ENCODE results near the gene CCDC142. TPM values are rescaled to one million over a fixed set of nuclear protein-coding genes. Genes with fewer than 3 reads are reported as not detected.
A peak's percentile ranks its signal among the peaks of the same experiment; 100 is the strongest.

The CCDC142 gene
- total RNA-seq, 3 donors from 2014 or later: 10.6 to 38.0 (median 27.1) TPM

DNA sequence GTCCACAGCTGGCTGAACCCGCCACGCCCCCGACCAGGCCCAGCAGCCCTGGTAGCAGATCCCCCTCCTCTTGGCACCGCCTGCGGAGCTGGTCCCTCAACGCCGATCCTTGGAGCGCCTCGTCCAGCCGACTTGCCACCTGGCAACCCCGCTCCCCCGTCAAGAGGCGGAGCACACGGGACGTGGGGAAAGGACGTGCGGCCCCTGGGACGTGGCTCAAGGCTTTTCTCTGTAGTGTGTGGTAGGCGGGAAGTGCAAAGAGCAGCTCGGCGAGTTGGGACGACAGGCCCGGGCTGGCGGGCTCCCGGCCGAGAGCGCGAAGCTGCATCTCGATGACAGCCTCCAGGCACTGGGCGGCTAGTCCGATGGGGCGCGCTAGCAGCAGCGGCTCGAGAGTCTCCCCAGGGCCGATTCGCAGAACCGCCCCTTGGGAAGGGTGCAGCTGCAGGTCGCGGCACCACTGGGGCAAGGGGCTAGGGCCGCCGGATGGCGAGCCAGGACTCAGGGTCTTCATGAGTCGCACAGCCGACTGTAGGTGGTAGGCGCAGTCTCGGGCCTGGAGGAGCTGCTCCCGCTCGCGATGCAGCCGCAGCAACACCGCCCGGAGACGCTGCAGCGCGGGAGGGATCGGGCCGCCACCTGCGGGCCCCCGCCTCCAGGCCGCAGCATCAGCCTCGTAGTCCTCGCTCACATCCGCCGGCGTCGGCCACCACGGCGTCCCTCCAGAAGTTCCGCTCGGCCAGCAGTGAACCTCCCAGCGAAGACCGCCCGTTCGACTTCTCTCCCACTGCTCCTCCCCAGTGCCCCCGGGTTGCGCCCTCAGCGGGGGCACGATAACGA is 617 bp downstream of the CCDC142 start:
- TF ChIP-seq POLR2A (IDR thresholded peaks at IDR 0.05) (no peak), POLR2AphosphoS5 (IDR thresholded peaks at IDR 0.05) (no peak)
- TF ChIP-seq, protein P1, sequence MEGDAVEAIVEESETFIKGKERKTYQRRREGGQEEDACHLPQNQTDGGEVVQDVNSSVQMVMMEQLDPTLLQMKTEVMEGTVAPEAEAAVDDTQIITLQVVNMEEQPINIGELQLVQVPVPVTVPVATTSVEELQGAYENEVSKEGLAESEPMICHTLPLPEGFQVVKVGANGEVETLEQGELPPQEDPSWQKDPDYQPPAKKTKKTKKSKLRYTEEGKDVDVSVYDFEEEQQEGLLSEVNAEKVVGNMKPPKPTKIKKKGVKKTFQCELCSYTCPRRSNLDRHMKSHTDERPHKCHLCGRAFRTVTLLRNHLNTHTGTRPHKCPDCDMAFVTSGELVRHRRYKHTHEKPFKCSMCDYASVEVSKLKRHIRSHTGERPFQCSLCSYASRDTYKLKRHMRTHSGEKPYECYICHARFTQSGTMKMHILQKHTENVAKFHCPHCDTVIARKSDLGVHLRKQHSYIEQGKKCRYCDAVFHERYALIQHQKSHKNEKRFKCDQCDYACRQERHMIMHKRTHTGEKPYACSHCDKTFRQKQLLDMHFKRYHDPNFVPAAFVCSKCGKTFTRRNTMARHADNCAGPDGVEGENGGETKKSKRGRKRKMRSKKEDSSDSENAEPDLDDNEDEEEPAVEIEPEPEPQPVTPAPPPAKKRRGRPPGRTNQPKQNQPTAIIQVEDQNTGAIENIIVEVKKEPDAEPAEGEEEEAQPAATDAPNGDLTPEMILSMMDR (IDR thresholded peaks at IDR 0.05): no peak
- Histone ChIP-seq H3K27me3 (no peaks in the 10 kb centered on the region), H3K4me1 (peaks cover 8 to 14% of the 10 kb centered on the region in 2 donors), H3K9me3 (no peaks in the 10 kb centered on the region), H3K27ac (peak overlapping the region; percentile 90 to 94), H3K36me3 (no peaks in the 10 kb centered on the region), H3K4me3 (peak overlapping the region; percentile 71 to 99 (median 89))
- DNase-seq (ENCODE audit: low spot score in 2 of 2): no peak
- intact Hi-C loops (cut with DNase I; ENCODE audit: low total_unique reads): loop anchor here (5.0 kb wide), 1 partner anchor 100 kb away; no protein-coding TSS in a partner anchor

DNA sequence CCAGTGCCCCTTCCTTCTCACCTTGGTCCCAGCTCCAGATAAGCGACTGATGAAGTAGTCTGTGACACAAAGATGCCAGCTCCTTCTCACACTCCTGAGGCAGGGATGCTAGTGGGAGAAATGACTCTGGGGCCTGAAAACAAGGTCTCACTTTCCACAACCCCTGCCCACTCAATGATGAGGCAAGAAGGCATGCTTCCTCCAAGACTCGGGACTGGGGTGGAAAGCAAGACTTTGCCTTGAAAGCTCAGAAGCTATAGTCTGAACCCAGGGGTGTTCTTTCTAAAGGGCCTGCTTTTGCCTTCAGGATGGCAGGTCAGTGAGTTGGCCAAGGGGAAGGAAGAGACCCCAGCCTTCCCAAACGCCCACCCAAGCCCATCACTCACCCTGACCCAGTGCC is 1.4 kb downstream of the CCDC142 start:
- Histone ChIP-seq H3K27me3 (no peaks in the 10 kb centered on the region), H3K4me1 (peaks cover 8 to 14% of the 10 kb centered on the region in 2 donors), H3K4me3 (peak overlapping the region; percentile 71 to 99 (median 89)), H3K36me3 (no peaks in the 10 kb centered on the region), H3K9me3 (no peaks in the 10 kb centered on the region), H3K27ac (no peak overlapping the region)
- DNase-seq (ENCODE audit: low spot score in 2 of 2): no peak
- TF ChIP-seq POLR2A (IDR thresholded peaks at IDR 0.05) (no peak), POLR2AphosphoS5 (IDR thresholded peaks at IDR 0.05) (no peak)
- TF ChIP-seq, protein P1 (IDR thresholded peaks at IDR 0.05): no peak
- intact Hi-C loops (cut with DNase I; ENCODE audit: low total_unique reads): loop anchor here (5.0 kb wide), 1 partner anchor 101 kb away; no protein-coding TSS in a partner anchor

DNA sequence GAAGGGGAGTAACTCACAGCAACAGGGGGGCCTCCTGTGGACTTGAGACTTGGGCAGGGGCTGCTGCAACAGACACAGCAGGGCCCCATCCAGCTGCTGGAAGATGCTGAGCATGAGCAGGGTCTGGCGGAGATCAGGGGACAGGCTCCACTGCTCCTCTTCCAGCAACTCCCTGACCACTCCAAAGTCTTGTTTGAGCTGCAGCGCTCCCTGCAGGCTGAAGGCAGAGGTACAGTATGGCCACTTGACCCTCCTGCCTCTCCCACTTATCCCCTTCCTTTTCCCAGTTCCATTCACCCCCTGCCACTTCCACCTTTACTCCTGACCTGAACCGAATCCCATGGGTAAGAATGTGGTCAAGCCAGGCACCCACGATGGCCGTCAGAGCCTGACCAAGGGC is 7.9 kb downstream of the CCDC142 start:
- intact Hi-C loops (cut with DNase I; ENCODE audit: low total_unique reads): no loop called here
- no peak overlapping the region for H3K4me3 ChIP-seq
- no peaks in the 10 kb centered on the region for H3K36me3 ChIP-seq
- DNase-seq (ENCODE audit: low spot score in 2 of 2): no peak
- no peak for TF ChIP-seq POLR2AphosphoS5 (IDR thresholded peaks at IDR 0.05)
- TF ChIP-seq POLR2A (IDR thresholded peaks at IDR 0.05): no peak
- TF ChIP-seq, protein P1 (IDR thresholded peaks at IDR 0.05): no peak
- H3K27ac ChIP-seq: no peak overlapping the region
- H3K27me3 ChIP-seq: no peaks in the 10 kb centered on the region
- H3K4me1 ChIP-seq: peaks cover 4 to 5% of the 10 kb centered on the region in 2 donors
- no peaks in the 10 kb centered on the region for H3K9me3 ChIP-seq

DNA sequence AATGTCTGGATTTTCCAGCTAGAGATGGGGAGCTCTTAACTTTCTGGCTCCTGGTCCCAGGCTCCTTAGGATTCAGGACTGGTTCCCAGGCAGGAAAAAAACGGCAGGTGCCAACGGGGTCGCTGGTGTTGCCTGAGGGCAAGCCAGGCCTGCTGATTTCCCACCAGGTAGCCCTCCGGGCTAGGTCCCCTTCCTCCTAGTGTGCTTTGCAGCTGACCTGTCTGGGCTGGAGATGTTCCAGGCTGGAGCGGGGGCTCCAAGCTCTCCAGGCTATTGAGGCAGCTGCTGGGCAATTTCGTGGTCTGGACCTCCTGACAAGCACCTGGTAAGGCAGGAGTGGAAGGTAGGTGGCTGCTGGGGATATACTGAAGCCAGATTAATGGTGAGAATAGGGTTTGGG is 8.3 kb downstream of the CCDC142 start:
- DNase-seq (ENCODE audit: low spot score in 2 of 2): no peak
- Histone ChIP-seq H3K4me1 (peaks cover 4 to 5% of the 10 kb centered on the region in 2 donors), H3K4me3 (no peak overlapping the region), H3K36me3 (no peaks in the 10 kb centered on the region), H3K9me3 (no peaks in the 10 kb centered on the region), H3K27me3 (no peaks in the 10 kb centered on the region), H3K27ac (no peak overlapping the region)
- intact Hi-C loops (cut with DNase I; ENCODE audit: low total_unique reads): no loop called here
- TF ChIP-seq POLR2AphosphoS5 (IDR thresholded peaks at IDR 0.05) (no peak), POLR2A (IDR thresholded peaks at IDR 0.05) (no peak)

DNA sequence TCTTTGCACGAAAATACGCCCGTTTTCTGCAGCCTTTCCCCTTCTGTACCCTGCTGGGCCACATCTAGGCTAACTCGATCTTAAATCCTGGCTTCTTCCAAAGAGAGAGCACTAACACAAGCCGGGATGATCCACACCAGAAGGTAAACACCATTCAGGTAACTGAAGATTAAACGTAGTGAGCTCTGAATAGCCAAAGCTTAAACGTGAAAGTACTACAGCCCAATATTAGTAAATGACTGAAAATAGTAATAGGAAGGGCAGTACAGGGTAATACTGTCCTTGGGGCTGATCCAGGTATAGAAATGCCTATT is 9.9 kb downstream of the CCDC142 start:
- no peak for TF ChIP-seq POLR2A (IDR thresholded peaks at IDR 0.05)
- TF ChIP-seq, protein P1 (IDR thresholded peaks at IDR 0.05): no peak
- no peak for TF ChIP-seq POLR2AphosphoS5 (IDR thresholded peaks at IDR 0.05)
- H3K4me1 ChIP-seq: peaks cover 4 to 5% of the 10 kb centered on the region in 2 donors
- H3K4me3 ChIP-seq: peak overlapping the region; percentile 67 to 96 (median 77)
- no peaks in the 10 kb centered on the region for H3K36me3 ChIP-seq
- H3K9me3 ChIP-seq: no peaks in the 10 kb centered on the region
- peak overlapping the region; percentile 82 to 96 for H3K27ac ChIP-seq
- DNase-seq (ENCODE audit: low spot score in 2 of 2): no peak
- H3K27me3 ChIP-seq: no peaks in the 10 kb centered on the region
- intact Hi-C loops (cut with DNase I; ENCODE audit: low total_unique reads): no loop called here
